ENCODE results near the gene BGN. TPM values are rescaled to one million over a fixed set of nuclear protein-coding genes. Genes with fewer than 3 reads are reported as not detected.

Gene BGN
- total RNA-seq, 2 experiments from 2014 or later: not detected

DNA sequence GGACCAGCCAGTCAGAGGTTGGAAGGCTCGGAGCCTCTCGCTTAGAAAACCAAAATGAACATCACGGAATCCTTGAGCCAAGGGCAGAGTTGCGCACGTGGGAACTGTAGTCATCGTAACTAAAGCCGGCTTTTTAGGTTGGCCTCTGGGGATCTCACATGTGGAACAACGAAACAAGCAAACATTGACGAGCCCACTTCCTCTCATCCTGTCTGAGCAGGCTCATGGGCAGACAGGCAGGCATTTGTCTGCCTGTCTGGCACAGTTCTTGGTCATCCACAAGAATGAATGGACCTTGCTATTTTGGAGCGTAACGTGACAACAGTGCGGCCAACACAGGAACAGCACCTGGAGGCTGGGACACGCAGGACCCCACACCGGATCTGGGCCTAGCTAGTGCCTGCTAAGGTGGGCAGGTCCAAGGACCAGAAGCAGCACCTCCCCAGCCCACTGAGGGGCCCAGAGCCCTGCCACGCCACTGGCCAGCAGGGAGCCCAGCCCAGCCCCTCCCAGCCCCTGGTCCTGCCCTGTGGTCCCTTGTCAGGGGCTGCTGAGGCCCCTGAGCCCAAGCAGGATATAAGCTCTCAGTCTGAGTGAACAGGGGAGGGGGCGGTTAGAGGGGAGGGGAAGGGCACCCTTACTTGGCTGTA lies 39.8 kb upstream of the BGN start:
- Histone ChIP-seq H3K4me2 (ENCODE audit: low read length) (no peak overlapping the region), H2AFZ (ENCODE audit: low read length) (no peak overlapping the region), H3K9me3 (ENCODE audit: low read length) (no peaks in the 10 kb centered on the region), H3K36me3 (ENCODE audit: insufficient read depth, low read length) (peaks cover 31% of the 10 kb centered on the region), H3K9me2 (ENCODE audit: insufficient read depth, low read length) (no peaks in the 10 kb centered on the region), H4K20me1 (ENCODE audit: insufficient read depth, low read length) (no peaks in the 10 kb centered on the region; the same call in 1 of the 2 replicates), H3K79me2 (ENCODE audit: insufficient read depth, low read depth, low read length) (no peaks in the 10 kb centered on the region), H3K27ac (ENCODE audit: low read depth, low read length, poor library complexity, severe bottlenecking) (no peak overlapping the region), H3K4me1 (ENCODE audit: insufficient read depth, low read length, poor library complexity, severe bottlenecking) (no peaks in the 10 kb centered on the region), H3K4me3 (ENCODE audit: low read depth, low read length, poor library complexity, severe bottlenecking) (no peak overlapping the region)
- TF ChIP-seq, protein P1, sequence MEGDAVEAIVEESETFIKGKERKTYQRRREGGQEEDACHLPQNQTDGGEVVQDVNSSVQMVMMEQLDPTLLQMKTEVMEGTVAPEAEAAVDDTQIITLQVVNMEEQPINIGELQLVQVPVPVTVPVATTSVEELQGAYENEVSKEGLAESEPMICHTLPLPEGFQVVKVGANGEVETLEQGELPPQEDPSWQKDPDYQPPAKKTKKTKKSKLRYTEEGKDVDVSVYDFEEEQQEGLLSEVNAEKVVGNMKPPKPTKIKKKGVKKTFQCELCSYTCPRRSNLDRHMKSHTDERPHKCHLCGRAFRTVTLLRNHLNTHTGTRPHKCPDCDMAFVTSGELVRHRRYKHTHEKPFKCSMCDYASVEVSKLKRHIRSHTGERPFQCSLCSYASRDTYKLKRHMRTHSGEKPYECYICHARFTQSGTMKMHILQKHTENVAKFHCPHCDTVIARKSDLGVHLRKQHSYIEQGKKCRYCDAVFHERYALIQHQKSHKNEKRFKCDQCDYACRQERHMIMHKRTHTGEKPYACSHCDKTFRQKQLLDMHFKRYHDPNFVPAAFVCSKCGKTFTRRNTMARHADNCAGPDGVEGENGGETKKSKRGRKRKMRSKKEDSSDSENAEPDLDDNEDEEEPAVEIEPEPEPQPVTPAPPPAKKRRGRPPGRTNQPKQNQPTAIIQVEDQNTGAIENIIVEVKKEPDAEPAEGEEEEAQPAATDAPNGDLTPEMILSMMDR (conservative IDR thresholded peaks at IDR 0.05; ENCODE audit: low read length): no peak
- no peak for TF ChIP-seq EZH2phosphoT487 (IDR thresholded peaks at IDR 0.05; ENCODE audit: borderline replicate concordance, low read depth, low read length)
- ChIA-PET CTCF (ENCODE audit: unreplicated experiment) (no interaction called here), POLR2A (no interaction called here)
- no peak for DNase-seq (ENCODE audit: low spot score)
- no TSS peak for BruUV-seq (replicated peaks)
- intact Hi-C loops (cut with micrococcal nuclease; ENCODE audit: unreplicated experiment): no loop called here

DNA sequence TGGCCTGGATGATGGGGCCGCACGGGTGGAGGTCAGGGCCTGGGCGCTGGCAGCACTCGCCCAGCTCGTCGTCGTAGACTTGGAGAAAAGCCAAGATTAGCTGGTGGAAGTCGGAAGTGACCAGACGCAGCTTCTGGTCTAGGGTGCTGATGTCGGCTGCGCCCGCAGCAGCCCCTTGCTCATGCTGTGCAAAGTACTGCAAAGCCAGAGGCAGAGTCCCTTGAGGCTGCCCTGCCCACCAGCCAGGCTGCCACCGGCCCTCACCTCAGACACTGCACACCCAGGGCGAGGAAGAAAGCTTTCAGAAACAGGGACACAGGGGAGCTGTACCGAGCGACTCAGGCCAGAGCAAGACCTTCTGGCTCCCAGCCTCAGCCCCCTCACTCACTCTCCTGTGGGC lies 39.2 kb upstream of the BGN start:
- DNase-seq (ENCODE audit: low spot score): no peak
- BruUV-seq (replicated peaks): no TSS peak

DNA sequence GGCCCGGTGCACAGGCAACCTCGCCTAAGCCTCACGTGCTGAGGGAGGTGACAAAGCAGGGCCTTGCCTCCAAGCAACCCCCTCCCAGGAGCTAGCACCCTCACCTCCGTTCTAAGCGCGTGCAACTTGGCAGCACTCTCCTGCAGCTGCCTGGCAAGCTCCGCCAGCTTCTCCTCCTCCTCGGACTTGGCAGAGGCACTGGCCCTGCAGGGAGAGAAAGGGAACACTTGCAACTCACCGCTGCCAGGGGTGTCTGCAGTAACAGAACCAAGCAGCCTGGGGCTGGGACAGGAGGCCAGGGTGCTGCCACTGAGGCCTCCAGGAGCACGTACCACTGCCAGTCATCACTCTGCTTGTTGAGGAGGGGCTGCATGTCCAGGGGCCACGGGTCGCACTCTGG lies 38.6 kb upstream of the BGN start:
- no peak overlapping the region for H3K4me3 ChIP-seq (ENCODE audit: low read depth, low read length, poor library complexity, severe bottlenecking)
- H3K4me1 ChIP-seq (ENCODE audit: insufficient read depth, low read length, poor library complexity, severe bottlenecking): no peaks in the 10 kb centered on the region
- no peak overlapping the region for H2AFZ ChIP-seq (ENCODE audit: low read length)
- H3K9me3 ChIP-seq (ENCODE audit: low read length): no peaks in the 10 kb centered on the region
- CTCF ChIA-PET (ENCODE audit: unreplicated experiment): no interaction called here
- H3K4me2 ChIP-seq (ENCODE audit: low read length): no peak overlapping the region
- TF ChIP-seq, protein P1 (conservative IDR thresholded peaks at IDR 0.05; ENCODE audit: low read length): no peak
- no peak for TF ChIP-seq EZH2phosphoT487 (IDR thresholded peaks at IDR 0.05; ENCODE audit: borderline replicate concordance, low read depth, low read length)
- intact Hi-C loops (cut with micrococcal nuclease; ENCODE audit: unreplicated experiment): no loop called here
- peaks cover 35% of the 10 kb centered on the region for H3K36me3 ChIP-seq (ENCODE audit: insufficient read depth, low read length)
- no peaks in the 10 kb centered on the region for H3K9me2 ChIP-seq (ENCODE audit: insufficient read depth, low read length)
- H4K20me1 ChIP-seq (ENCODE audit: insufficient read depth, low read length): no peaks in the 10 kb centered on the region; the same call in 1 of the 2 replicates
- H3K79me2 ChIP-seq (ENCODE audit: insufficient read depth, low read depth, low read length): no peaks in the 10 kb centered on the region
- no TSS peak for BruUV-seq (replicated peaks)
- POLR2A ChIA-PET: no interaction called here
- DNase-seq (ENCODE audit: low spot score): no peak
- H3K27ac ChIP-seq (ENCODE audit: low read depth, low read length, poor library complexity, severe bottlenecking): no peak overlapping the region

More for the DNA sequence above, 39.2 kb upstream of the BGN start:
- H3K9me2 ChIP-seq (ENCODE audit: insufficient read depth, low read length): no peaks in the 10 kb centered on the region
- no peak overlapping the region for H3K4me3 ChIP-seq (ENCODE audit: low read depth, low read length, poor library complexity, severe bottlenecking)
- intact Hi-C loops (cut with micrococcal nuclease; ENCODE audit: unreplicated experiment): no loop called here
- no peak overlapping the region for H3K27ac ChIP-seq (ENCODE audit: low read depth, low read length, poor library complexity, severe bottlenecking)
- H4K20me1 ChIP-seq (ENCODE audit: insufficient read depth, low read length): no peaks in the 10 kb centered on the region; the same call in 1 of the 2 replicates
- peaks cover 31% of the 10 kb centered on the region for H3K36me3 ChIP-seq (ENCODE audit: insufficient read depth, low read length)
- H3K79me2 ChIP-seq (ENCODE audit: insufficient read depth, low read depth, low read length): no peaks in the 10 kb centered on the region
- H2AFZ ChIP-seq (ENCODE audit: low read length): no peak overlapping the region
- ChIA-PET POLR2A (no interaction called here), CTCF (ENCODE audit: unreplicated experiment) (no interaction called here)
- H3K4me2 ChIP-seq (ENCODE audit: low read length): no peak overlapping the region
- no peaks in the 10 kb centered on the region for H3K4me1 ChIP-seq (ENCODE audit: insufficient read depth, low read length, poor library complexity, severe bottlenecking)
- TF ChIP-seq, protein P1 (conservative IDR thresholded peaks at IDR 0.05; ENCODE audit: low read length): no peak
- TF ChIP-seq EZH2phosphoT487 (IDR thresholded peaks at IDR 0.05; ENCODE audit: borderline replicate concordance, low read depth, low read length): no peak
- H3K9me3 ChIP-seq (ENCODE audit: low read length): no peaks in the 10 kb centered on the region
